K562 (cell line): Measurements from ENCODE around the gene LRRTM4. TPM values are rescaled to one million over a fixed set of nuclear protein-coding genes. Genes with fewer than 3 reads are reported as not detected.

Source experiments
- CHD2 ChIP-seq: IDR thresholded peaks from 2 replicates; pipeline ENCODE4 v1.6.1; 2011; ENCODE audit warnings: low read depth, low read length
- POLR3G ChIP-seq: IDR thresholded peaks from 2 replicates; pipeline ENCODE4 v1.6.1; 2011; ENCODE audit not compliant: insufficient read length, insufficient replicate concordance; ENCODE audit errors: extremely low read depth
- polyA plus RNA-seq, 8 experiments: library from polyadenylated mRNA; depleted of rRNA in 4 of 8; stranded (reverse) in 5 of 8; unstranded in 3 of 8; fragments of >200 nt; fragmentation: Nextera tagmentation in 2 of 8; fragmentation: Illumina TruSeq in 1 of 8; extraction: Ambion mirVana in 2 of 8; extraction: Trizol in 1 of 8; gene quantifications; 2 replicates each; pipeline versions ENCODE4 v1.2.1 to v1.2.3, GENCODE V29; 2011 to 2014; ENCODE audit warnings: inconsistent platforms in 1 of 8, missing spikeins in 1 of 8
- total RNA-seq, 7 experiments: library from RNA; depleted of rRNA in 6 of 7; stranded (reverse); fragments of >200 nt in 6 of 7; fragmentation: Illumina TruSeq in 2 of 7; extraction: Trizol in 2 of 7; gene quantifications; 2 replicates each; pipeline versions ENCODE4 v1.2.1 to v1.2.3, GENCODE V29; 2011 to 2021; ENCODE audit warnings: low replicate concordance in 1 of 7
- TF ChIP-seq, protein P1 (sequence below), 2 experiments: fragments of 450-650 bp; IDR thresholded peaks; 2 replicates each; pipeline ENCODE4 v1.6.1; 2016; ENCODE audit warnings: mild to moderate bottlenecking in 2 of 2, borderline replicate concordance in 1 of 2, low read depth in 1 of 2, moderate library complexity in 1 of 2

Gene LRRTM4
- total and polyA plus RNA-seq, 9 of the 15 experiments (the other 6 are each of a cell fraction or from before 2014, with no cell fraction given), result 0.04 TPM; not detected in 6

DNA sequence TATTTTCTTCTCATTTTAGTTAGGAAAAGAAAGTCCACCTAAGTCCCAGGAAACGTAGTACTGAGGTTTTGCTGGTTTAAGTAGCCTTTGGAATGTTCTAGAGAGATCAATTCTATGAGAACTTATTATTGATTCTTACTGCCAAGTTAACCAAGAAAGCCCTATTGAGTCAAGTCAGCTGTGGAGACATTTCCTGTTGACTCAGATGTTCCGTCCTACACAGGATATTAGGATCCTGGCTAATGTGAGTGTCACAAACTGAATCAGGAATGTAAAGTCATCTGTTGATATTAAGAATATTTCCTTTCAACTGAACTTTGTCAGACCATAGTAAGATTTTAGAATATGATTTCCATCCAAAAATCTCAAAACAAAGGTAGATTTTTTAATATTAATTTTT is 654.3 kb downstream of the LRRTM4 start (continued):
- TF ChIP-seq, protein P1, sequence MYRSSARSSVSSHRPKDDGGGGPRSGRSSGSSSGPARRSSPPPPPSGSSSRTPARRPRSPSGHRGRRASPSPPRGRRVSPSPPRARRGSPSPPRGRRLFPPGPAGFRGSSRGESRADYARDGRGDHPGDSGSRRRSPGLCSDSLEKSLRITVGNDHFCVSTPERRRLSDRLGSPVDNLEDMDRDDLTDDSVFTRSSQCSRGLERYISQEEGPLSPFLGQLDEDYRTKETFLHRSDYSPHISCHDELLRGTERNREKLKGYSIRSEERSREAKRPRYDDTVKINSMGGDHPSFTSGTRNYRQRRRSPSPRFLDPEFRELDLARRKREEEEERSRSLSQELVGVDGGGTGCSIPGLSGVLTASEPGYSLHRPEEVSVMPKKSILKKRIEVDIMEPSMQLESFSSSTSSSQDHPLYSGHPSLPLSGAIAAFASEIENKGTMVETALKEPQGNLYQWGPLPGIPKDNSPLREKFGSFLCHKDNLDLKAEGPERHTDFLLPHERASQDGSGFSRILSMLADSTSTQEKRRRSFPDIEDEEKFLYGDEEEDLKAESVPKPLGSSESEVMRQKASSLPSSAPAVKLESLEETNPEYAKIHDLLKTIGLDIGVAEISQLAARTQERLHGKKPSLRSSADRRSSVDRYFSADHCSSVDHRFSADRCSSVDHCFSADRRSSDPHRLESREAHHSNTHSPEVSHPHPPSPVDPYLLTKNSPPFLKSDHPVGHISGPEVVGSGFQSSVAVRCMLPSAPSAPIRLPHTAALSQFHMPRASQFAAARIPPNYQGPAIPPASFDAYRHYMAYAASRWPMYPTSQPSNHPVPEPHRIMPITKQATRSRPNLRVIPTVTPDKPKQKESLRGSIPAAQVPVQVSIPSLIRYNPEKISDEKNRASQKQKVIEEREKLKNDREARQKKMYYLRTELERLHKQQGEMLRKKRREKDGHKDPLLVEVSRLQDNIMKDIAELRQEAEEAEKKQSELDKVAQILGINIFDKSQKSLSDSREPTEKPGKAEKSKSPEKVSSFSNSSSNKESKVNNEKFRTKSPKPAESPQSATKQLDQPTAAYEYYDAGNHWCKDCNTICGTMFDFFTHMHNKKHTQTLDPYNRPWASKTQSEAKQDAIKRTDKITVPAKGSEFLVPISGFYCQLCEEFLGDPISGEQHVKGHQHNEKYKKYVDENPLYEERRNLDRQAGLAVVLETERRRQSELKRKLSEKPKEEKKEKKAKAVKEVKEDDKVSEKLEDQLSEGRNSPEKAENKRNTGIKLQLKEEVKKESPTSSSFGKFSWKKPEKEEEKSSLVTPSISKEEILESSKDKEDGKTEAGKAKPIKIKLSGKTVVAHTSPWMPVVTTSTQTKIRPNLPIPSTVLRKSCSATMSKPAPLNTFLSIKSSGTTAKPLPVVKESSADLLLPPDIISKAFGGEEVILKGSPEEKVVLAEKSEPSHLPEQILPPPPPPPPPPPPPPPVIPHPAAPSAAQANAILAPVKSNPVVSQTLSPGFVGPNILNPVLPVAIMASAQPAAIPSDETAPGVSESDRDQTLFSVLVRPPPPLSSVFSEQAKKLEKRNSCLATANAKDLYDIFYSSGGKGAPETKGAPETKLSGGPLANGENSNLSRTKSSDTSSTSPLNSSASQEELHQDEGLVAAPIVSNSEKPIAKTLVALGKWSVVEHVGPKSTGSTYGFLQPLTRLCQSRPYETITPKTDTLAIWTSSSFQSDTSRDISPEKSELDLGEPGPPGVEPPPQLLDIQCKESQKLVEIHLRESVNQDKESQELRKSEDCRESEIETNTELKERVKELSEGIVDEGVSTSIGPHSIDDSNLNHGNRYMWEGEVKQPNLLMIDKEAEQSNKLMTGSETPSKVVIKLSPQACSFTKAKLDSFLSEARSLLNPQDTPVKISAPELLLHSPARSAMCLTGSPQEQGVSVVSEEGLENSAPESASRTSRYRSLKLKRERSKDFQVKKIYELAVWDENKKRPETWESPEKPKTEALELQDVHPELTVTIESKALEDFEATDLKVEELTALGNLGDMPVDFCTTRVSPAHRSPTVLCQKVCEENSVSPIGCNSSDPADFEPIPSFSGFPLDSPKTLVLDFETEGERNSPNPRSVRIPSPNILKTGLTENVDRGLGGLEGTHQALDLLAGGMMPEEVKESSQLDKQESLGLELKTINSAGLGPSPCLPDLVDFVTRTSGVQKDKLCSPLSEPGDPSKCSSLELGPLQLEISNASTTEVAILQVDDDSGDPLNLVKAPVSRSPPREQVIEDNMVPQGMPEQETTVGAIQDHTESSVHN (IDR thresholded peaks at IDR 0.05; ENCODE audit: borderline replicate concordance in 1 of 2, low read depth in 1 of 2), result no peak
- TF ChIP-seq CHD2 (no peak), POLR3G (no peak)
